Measurements from ENCODE around the gene LAG3.
A peak's percentile ranks its signal among the peaks of the same experiment; 100 is the strongest.

LAG3 gene

DNA sequence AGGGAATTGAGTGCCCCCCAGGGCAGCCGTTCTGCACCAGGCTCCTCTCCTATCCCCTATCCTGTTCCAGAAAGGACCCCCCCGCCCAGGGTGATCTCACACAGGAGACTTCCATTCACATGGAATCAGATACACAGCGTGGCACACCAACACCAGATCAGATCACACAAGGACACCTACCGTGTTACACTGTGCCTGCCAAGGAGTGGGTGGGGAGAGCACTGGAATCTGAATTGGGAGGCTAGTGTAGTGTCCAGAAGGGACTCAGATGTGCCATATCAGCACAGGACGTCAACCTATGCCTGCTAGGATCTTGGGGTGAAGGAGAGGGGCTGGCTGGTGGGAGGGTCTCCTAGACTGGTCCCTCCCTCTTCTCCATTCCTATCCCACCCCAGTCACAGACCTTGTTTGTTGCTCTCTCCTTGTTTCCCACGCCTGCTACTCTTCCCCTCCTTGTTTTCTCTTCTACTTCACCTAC is 3.8 kb upstream of the LAG3 start:
- H3K27ac ChIP-seq (ENCODE audit: low read length) = peak overlapping the region; percentile 34
- H3K4me3 ChIP-seq (ENCODE audit: low read length) = peak overlapping the region; percentile 80
- H3K9me3 ChIP-seq (ENCODE audit: control insufficient read depth, low read depth, low read length) = no peaks in the 10 kb centered on the region
- peaks cover 36% of the 10 kb centered on the region for H3K4me1 ChIP-seq (ENCODE audit: control insufficient read depth, low read depth, low read length)
- H3K9ac ChIP-seq (ENCODE audit: low read length) = peak overlapping the region; percentile 47
- peaks cover 11% of the 10 kb centered on the region for H3K36me3 ChIP-seq (ENCODE audit: control insufficient read depth, low read depth, low read length)
- H3K27me3 ChIP-seq (ENCODE audit: control insufficient read depth, insufficient read depth, low read length) = peaks cover 11% of the 10 kb centered on the region

DNA sequence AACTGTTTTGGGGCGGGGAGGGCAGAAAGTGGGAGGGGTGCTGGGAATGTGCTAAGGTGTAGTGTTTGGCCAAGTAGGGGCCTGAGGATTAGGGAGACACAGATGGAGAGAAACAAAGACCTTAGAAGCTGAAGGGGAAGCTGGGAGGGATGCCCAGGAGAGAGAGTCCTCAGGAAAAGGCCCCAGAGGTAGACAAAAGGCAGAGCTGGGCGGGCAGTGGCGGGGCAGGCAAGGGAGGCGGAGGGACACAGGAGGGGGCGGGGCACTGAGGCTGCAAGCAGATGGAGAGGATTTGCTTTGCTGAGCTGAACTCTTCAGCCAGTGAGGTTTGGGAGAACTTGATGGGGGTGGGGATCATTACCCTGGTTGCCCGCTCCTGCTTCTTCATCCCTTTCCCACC is 3.3 kb upstream of the LAG3 start:
- Histone ChIP-seq H3K36me3 (ENCODE audit: control insufficient read depth, low read depth, low read length) (peaks cover 11% of the 10 kb centered on the region), H3K4me1 (ENCODE audit: control insufficient read depth, low read depth, low read length) (peaks cover 32% of the 10 kb centered on the region), H3K9ac (ENCODE audit: low read length) (peak overlapping the region; percentile 46), H3K27me3 (ENCODE audit: control insufficient read depth, insufficient read depth, low read length) (peaks cover 16% of the 10 kb centered on the region), H3K27ac (ENCODE audit: low read length) (peak overlapping the region; percentile 34), H3K9me3 (ENCODE audit: control insufficient read depth, low read depth, low read length) (no peaks in the 10 kb centered on the region), H3K4me3 (ENCODE audit: low read length) (peak overlapping the region; percentile 80)

DNA sequence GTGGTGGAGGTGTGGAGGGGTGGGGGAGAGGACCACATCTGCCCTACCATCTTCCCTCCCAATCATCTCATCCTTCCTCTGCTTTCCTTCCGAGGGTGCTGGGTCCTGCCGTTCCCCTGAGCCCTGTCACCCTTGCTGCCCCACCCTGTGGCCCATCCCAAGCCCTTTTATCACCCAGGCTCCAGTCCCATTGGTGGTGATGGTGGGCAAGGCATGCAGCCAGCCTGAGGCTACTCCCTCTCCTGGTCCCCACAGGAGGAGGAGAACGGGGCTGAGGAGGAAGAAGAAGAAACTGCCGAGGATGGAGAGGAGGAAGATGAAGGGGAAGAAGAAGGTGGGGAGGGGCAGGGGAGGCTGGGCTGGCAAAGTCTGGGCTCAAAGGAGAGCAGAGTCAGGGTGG is 2.7 kb upstream of the LAG3 start:
- Histone ChIP-seq H3K36me3 (ENCODE audit: control insufficient read depth, low read depth, low read length) (peaks cover 11% of the 10 kb centered on the region), H3K4me1 (ENCODE audit: control insufficient read depth, low read depth, low read length) (peaks cover 31% of the 10 kb centered on the region), H3K9ac (ENCODE audit: low read length) (no peak overlapping the region), H3K9me3 (ENCODE audit: control insufficient read depth, low read depth, low read length) (no peaks in the 10 kb centered on the region), H3K4me3 (ENCODE audit: low read length) (peak overlapping the region; percentile 80), H3K27ac (ENCODE audit: low read length) (no peak overlapping the region), H3K27me3 (ENCODE audit: control insufficient read depth, insufficient read depth, low read length) (peaks cover 23% of the 10 kb centered on the region)

- peaks cover 11% of the 10 kb centered on the region for H3K36me3 ChIP-seq (ENCODE audit: control insufficient read depth, low read depth, low read length)
- no peak overlapping the region for H3K4me3 ChIP-seq (ENCODE audit: low read length)
- H3K27ac ChIP-seq (ENCODE audit: low read length) = no peak overlapping the region
- peaks cover 27% of the 10 kb centered on the region for H3K27me3 ChIP-seq (ENCODE audit: control insufficient read depth, insufficient read depth, low read length)
- H3K9ac ChIP-seq (ENCODE audit: low read length) = no peak overlapping the region
- no peaks in the 10 kb centered on the region for H3K9me3 ChIP-seq (ENCODE audit: control insufficient read depth, low read depth, low read length)
- peaks cover 27% of the 10 kb centered on the region for H3K4me1 ChIP-seq (ENCODE audit: control insufficient read depth, low read depth, low read length)
These were observed 2.2 kb upstream of the LAG3 start for GRCh38 chr12:6770094-6770493.

- H3K36me3 ChIP-seq (ENCODE audit: control insufficient read depth, low read depth, low read length) = peaks cover 11% of the 10 kb centered on the region
- H3K27ac ChIP-seq (ENCODE audit: low read length) = no peak overlapping the region
- H3K9ac ChIP-seq (ENCODE audit: low read length) = no peak overlapping the region
- H3K27me3 ChIP-seq (ENCODE audit: control insufficient read depth, insufficient read depth, low read length) = peaks cover 31% of the 10 kb centered on the region
- no peak overlapping the region for H3K4me3 ChIP-seq (ENCODE audit: low read length)
- H3K9me3 ChIP-seq (ENCODE audit: control insufficient read depth, low read depth, low read length) = no peaks in the 10 kb centered on the region
- H3K4me1 ChIP-seq (ENCODE audit: control insufficient read depth, low read depth, low read length) = peaks cover 22% of the 10 kb centered on the region
These were observed 1.7 kb upstream of the LAG3 start for GRCh38 chr12:6770600-6770999.

GRCh38 chr12:6771091-6771495 is 1.2 kb upstream of the LAG3 start:
- H3K36me3 ChIP-seq (ENCODE audit: control insufficient read depth, low read depth, low read length) = peaks cover 11% of the 10 kb centered on the region
- H3K9me3 ChIP-seq (ENCODE audit: control insufficient read depth, low read depth, low read length) = no peaks in the 10 kb centered on the region
- H3K27me3 ChIP-seq (ENCODE audit: control insufficient read depth, insufficient read depth, low read length) = peaks cover 31% of the 10 kb centered on the region
- no peak overlapping the region for H3K27ac ChIP-seq (ENCODE audit: low read length)
- H3K4me1 ChIP-seq (ENCODE audit: control insufficient read depth, low read depth, low read length) = peaks cover 20% of the 10 kb centered on the region
- no peak overlapping the region for H3K4me3 ChIP-seq (ENCODE audit: low read length)
- no peak overlapping the region for H3K9ac ChIP-seq (ENCODE audit: low read length)

GRCh38 chr12:6771509-6772330 is 600 bp upstream of the LAG3 start:
- Histone ChIP-seq H3K4me3 (ENCODE audit: low read length) (no peak overlapping the region), H3K27ac (ENCODE audit: low read length) (no peak overlapping the region), H3K27me3 (ENCODE audit: control insufficient read depth, insufficient read depth, low read length) (peaks cover 31% of the 10 kb centered on the region), H3K9me3 (ENCODE audit: control insufficient read depth, low read depth, low read length) (no peaks in the 10 kb centered on the region), H3K36me3 (ENCODE audit: control insufficient read depth, low read depth, low read length) (peaks cover 11% of the 10 kb centered on the region), H3K4me1 (ENCODE audit: control insufficient read depth, low read depth, low read length) (peaks cover 20% of the 10 kb centered on the region), H3K9ac (ENCODE audit: low read length) (no peak overlapping the region)

- Histone ChIP-seq H3K36me3 (ENCODE audit: control insufficient read depth, low read depth, low read length) (peaks cover 11% of the 10 kb centered on the region), H3K27ac (ENCODE audit: low read length) (no peak overlapping the region), H3K4me3 (ENCODE audit: low read length) (peak overlapping the region; percentile 38), H3K9me3 (ENCODE audit: control insufficient read depth, low read depth, low read length) (no peaks in the 10 kb centered on the region), H3K9ac (ENCODE audit: low read length) (no peak overlapping the region), H3K4me1 (ENCODE audit: control insufficient read depth, low read depth, low read length) (peaks cover 20% of the 10 kb centered on the region), H3K27me3 (ENCODE audit: control insufficient read depth, insufficient read depth, low read length) (peaks cover 40% of the 10 kb centered on the region)
These were observed 638 bp downstream of the LAG3 start for GRCh38 chr12:6772726-6773589.

DNA sequence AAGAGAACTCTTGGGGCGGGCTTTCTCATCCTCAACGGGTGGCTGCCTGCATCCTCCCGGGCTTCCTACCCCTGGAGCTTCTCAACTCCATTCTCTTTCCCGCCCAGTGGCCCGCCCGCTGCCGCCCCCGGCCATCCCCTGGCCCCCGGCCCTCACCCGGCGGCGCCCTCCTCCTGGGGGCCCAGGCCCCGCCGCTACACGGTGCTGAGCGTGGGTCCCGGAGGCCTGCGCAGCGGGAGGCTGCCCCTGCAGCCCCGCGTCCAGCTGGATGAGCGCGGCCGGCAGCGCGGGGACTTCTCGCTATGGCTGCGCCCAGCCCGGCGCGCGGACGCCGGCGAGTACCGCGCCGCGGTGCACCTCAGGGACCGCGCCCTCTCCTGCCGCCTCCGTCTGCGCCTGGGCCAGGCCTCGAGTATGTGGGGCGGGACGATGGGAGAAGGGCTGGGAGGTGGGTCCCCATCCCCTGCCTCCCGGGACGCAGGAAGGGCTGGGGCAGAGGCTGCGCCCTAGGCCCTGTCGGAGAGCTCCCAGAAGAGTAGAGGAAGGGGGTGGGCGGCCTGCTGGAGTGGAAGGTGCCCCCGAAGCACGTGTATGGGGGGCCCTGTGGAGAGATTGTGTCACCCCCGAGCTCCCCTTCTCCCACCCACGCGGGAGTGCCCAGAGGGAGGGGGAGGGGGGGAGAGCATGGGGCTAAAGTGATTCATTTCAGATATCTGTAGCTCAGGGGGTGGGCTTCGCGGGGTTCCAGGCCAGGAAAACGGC is 1.5 kb downstream of the LAG3 start:
- no peaks in the 10 kb centered on the region for H3K9me3 ChIP-seq (ENCODE audit: control insufficient read depth, low read depth, low read length)
- H3K4me3 ChIP-seq (ENCODE audit: low read length) = peak overlapping the region; percentile 38
- peaks cover 45% of the 10 kb centered on the region for H3K27me3 ChIP-seq (ENCODE audit: control insufficient read depth, insufficient read depth, low read length)
- peaks cover 11% of the 10 kb centered on the region for H3K36me3 ChIP-seq (ENCODE audit: control insufficient read depth, low read depth, low read length)
- no peak overlapping the region for H3K9ac ChIP-seq (ENCODE audit: low read length)
- H3K4me1 ChIP-seq (ENCODE audit: control insufficient read depth, low read depth, low read length) = peaks cover 18% of the 10 kb centered on the region
- H3K27ac ChIP-seq (ENCODE audit: low read length) = no peak overlapping the region

DNA sequence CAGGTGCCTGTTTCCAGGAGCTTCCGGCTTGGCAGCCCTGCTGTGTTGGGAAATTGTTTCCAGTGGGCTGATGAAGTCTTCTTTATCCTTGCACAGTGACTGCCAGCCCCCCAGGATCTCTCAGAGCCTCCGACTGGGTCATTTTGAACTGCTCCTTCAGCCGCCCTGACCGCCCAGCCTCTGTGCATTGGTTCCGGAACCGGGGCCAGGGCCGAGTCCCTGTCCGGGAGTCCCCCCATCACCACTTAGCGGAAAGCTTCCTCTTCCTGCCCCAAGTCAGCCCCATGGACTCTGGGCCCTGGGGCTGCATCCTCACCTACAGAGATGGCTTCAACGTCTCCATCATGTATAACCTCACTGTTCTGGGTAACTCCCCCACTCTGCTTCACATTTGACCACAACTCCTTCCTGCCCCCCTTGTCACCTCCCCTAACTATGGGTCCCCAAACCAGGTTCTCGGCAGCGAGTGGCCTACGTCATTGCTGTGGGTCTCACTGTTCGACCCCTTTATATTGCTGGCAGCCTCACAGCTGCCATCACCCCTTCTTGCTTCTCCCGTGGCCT is 2.3 kb downstream of the LAG3 start:
- H3K27me3 ChIP-seq (ENCODE audit: control insufficient read depth, insufficient read depth, low read length) = peaks cover 45% of the 10 kb centered on the region
- no peak overlapping the region for H3K27ac ChIP-seq (ENCODE audit: low read length)
- peaks cover 10% of the 10 kb centered on the region for H3K4me1 ChIP-seq (ENCODE audit: control insufficient read depth, low read depth, low read length)
- H3K9me3 ChIP-seq (ENCODE audit: control insufficient read depth, low read depth, low read length) = no peaks in the 10 kb centered on the region
- peaks cover 11% of the 10 kb centered on the region for H3K36me3 ChIP-seq (ENCODE audit: control insufficient read depth, low read depth, low read length)
- H3K4me3 ChIP-seq (ENCODE audit: low read length) = no peak overlapping the region
- no peak overlapping the region for H3K9ac ChIP-seq (ENCODE audit: low read length)

All from iPS-18a (cell line).